GM23248 (cell line): ENCODE data around the gene KCNN3.

Experiments
- EZH2 ChIP-seq: fragments of 200-600 bp; sonication (generic); IDR thresholded peaks from 2 replicates; pipeline ENCODE4 v1.6.1; 2018; ENCODE audit warnings: antibody characterized with exemption, mild to moderate bottlenecking; ENCODE audit not compliant: insufficient read depth, poor library complexity, severe bottlenecking
- EZH2phosphoT487 ChIP-seq: fragments of 200-600 bp; sonication (generic); IDR thresholded peaks from 2 replicates; pipeline ENCODE4 v1.6.1; 2018; ENCODE audit warnings: antibody characterized with exemption, moderate library complexity, mild to moderate bottlenecking, low read depth; ENCODE audit not compliant: insufficient read depth

- TF ChIP-seq EZH2 (no peak), EZH2phosphoT487 (no peak)
These were observed 5.7 kb downstream of the KCNN3 start for GRCh38 chr1:154864189-154864975.
